Glomerular visceral epithelial cell (primary cell): ENCODE results near the gene FADS2.
A peak's percentile ranks its signal among the peaks of the same experiment; 100 is the strongest.

Source experiments
- DNase-seq: peaks from one replicate; pipeline ENCODE4 v3.0.0-alpha.2; 2016; ENCODE audit errors: extremely low spot score

The FADS2 gene

DNA sequence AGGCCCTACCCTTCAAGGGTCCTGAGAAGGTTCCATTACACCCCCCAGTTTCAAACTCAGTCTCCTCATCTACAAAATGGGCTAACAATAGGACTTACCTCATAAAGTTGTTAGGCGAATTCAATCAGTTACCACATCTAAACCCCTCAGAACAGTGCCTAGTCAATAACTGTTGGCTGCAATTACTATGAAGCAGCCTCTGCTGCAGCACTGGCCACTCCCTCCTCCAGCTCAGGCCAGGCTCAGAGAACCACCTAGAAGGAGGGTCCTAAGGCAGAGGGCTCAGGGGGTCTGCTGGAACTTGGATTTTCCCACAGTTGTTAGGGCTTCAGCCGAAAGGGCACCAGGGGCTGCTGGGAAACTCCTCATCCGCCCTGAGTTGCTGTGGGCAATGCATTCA, 58.5 kb downstream of the FADS2 start:
- DNase-seq = no peak

DNA sequence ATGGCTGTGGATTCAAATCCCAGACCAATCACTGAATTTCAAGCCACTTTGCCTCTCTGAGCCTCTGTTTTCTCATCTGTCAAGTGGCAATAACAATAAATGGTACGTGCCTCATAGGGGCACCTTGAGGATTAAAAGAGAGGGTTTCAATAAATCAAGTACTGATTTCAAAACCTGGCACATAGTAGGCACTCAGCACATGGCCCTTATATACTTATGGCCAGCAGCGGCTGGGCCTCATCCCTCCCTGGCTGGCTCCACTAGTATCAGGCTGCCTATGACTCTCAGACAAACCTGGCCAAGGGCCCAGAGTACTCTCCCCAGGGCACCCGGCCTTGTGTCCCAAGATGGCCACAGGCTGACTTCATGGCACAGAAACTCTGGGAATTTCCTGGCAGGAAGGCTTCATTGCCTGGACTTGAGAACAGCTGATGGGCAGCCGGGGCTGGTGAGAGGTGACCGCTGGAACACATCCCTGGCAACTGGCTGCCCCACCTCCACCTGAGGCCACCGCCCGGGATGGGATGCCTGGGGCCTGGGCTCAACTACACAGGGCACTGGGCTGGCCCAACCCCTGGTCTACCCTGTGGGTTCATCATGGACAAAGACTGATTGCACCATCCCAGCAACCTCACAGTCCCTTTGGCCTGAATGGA, 59.9 kb downstream of the FADS2 start:
- DNase-seq = peak; percentile 93

DNA sequence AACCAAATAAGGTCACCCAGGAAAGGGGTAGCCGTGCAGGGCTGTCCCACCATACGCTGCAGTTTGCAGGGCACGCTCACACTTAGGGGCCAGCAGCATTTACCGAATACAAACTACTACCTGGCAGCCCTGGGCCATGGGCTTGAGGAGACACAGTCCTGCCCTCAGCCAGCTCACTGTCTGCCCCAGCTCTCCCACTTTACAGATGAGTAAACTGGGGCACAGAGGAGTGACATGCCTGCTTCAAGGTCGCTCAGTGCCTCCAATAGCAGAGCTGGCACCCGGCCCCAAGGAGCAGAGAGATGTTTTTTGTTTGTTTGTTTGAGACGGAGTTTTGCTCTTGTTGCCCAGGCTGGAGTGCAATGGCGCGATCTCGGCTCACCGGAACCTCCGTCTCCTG, 60.5 kb downstream of the FADS2 start:
- no peak for DNase-seq

DNA sequence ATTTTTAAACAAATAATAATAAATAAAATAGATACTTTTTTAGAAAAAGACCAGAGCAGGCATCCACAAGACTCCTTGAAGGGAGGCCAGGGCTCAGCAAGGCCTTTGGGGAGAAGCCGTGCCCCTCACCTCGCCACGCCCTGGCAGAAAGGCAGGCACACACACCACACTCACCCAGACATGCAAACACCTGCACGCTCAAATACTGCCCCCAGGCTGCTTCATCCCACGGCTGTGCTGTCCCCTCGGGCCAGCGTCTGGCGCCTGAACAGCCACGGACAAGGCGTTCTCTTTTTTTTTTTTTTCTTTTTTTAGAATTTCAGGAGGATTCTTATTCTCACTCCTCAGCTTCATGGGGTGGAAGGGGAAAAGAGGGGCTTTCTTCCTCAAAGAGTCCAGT, 61.7 kb downstream of the FADS2 start:
- no peak for DNase-seq

DNA sequence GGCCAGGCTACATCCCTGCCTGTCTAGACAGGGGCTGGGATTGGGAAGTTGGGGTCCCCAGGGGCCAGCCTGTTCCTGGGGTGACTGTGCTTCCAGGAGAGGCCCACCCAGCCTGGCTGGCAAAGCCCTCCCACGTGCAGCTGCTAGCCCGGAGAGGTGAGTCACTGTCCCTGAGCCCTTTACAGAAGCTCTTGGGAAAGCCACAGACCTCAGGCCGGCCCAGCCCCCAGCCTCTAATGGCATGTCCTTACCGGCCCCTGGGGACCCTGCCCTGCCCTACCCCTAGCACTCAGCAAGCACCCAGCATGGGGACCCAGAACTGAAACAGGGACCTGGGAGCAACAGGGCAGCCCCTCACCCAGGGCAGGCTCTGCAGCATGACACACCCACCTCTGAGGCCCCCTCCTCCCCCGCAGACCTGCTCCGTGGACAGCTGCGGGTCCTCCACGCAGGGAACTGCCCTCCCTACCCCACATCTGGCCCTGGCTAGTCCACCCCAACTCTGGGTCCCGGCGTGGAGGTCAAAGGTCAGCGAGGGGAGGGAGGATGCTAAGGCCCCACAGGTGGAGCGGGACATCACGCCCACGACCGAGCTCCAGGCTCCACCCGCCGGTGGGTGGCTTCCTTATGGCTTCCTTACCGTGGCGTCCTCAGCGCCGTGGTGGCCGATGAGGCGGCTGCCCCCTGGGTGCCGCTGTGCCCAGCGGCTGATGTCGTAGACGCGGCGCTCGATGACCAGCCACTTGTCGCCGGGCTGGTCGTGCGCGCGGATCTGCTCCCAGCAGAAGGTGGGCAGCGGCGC, 62.6 kb downstream of the FADS2 start:
- DNase-seq = peak; percentile 75

DNA sequence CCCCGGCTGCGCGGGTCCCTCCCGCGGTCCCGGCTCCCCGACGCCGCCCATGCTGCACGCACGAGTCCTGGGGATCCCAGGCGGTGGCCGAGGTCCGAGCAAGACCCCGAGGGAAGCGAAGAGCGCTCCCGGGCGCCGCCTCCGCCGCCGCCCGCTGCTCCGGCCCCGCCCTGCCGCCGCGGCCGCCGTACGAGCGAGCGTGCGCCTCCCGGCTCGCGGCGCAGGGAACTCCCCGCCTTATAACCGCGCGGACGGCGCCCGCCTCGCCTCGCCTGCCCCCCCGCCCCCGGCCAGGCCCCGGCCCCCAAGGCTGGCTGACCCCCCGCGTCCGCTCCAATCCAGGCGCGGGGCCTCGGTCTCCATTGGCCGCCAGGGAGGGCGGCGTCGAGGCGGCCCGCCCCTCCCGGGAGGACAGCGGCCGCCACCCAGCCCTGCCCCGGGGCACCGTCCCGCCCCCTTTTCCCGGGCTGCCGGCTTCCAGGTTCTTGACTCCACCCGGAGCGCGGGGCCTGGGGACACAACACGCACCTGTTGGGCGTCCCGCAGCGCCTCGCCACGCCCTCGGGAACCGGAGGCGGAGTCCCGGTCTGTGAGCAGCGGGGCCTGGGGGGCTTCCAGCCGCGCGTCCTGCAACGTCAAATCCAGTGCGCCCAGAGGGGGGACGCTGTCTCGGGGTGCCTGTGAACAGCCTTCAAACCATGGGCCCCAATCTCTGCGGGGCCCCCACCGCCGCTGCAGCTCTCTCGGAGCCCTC, 63.4 kb downstream of the FADS2 start, which contains the start of gene FADS3:
Gene FADS3, minus strand, starts transcription at position 215 of the 754 bp plus-strand sequence. Its CDS starts 164 bp downstream, at position 51.
- peak; percentile 87 for DNase-seq

DNA sequence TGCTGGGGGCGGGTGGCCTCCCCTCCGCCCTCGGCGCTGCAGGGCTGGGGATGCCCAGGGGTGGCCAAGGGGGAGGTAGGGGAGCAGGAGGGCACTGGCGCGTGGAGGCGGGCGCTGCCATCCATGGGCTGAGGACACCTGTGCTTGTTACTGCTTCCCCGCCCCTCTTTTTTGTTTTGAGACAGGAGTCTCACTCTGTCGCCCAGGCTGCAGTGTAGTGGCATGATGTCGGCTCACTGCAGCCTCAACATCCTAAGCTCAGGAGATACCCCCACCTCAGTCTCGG, 63.9 kb downstream of the FADS2 start:
- DNase-seq = no peak

DNA sequence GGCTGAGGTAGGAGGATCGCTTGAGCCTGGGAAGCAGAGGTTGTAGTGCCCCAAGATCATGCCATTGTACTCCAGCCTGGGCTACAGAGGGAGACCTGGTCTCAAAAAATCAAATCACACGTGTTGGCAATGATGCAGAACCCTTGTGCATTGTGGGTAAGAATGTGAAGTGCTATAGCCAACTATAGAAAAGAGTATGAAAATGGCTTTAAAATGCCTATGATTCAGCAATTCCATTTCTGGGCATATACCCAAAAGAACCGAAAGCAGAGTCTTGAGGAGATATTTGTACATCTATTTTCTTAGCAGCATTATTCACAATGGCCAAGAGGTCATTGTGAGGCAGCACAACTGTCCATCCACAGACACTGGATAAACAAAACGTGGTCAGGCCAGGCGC, 65.9 kb downstream of the FADS2 start:
- peak; percentile 45 for DNase-seq

DNA sequence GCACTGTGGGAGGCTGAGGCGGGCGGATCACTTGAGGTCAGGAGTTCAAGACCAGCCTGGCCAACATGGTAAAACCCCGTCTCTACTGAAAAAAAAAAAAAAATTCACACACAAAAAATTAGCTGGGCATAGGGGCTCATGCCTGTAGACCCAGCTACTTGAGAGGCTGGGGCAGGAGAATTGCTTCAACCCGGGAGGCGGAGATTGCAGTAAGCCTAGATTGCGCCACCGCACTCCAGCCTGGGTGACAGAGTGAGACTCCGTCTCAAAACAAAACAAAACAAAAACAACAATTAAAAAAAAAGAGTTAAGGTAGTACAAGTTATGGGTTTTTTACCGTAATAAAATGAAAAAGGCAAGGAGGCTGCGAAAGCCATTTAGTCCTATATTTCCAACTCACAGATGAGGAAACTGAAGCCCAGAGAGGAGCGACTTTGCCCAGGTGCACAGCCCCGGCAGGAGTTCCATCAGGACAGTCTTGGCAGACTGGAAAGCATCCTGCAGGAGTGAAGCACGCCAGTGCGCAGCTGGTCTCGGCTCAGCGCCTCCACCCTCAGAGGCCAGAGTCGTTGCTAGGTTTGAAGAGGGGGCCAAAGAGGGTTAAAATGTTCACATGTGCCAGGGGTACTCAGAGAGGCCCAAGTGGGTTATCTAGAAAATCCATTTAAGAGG, 67.1 kb downstream of the FADS2 start:
- no peak for DNase-seq

DNA sequence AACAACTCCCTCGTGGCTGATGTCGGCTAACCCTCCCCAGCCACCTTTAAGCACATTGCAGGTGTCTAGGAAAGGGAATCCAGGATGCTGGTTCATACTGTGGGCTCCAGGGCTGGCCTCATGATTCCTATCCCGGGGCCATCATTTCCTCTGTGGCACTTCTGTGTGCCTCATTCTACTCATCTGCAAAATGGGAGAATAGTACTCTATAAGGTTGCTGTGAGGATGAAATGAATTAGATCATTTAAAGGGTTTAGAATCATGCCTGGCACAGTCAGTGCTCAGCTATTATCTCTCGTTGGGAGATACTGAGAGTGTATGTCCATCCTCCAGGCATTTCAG, 67.6 kb downstream of the FADS2 start:
- DNase-seq = no peak

DNA sequence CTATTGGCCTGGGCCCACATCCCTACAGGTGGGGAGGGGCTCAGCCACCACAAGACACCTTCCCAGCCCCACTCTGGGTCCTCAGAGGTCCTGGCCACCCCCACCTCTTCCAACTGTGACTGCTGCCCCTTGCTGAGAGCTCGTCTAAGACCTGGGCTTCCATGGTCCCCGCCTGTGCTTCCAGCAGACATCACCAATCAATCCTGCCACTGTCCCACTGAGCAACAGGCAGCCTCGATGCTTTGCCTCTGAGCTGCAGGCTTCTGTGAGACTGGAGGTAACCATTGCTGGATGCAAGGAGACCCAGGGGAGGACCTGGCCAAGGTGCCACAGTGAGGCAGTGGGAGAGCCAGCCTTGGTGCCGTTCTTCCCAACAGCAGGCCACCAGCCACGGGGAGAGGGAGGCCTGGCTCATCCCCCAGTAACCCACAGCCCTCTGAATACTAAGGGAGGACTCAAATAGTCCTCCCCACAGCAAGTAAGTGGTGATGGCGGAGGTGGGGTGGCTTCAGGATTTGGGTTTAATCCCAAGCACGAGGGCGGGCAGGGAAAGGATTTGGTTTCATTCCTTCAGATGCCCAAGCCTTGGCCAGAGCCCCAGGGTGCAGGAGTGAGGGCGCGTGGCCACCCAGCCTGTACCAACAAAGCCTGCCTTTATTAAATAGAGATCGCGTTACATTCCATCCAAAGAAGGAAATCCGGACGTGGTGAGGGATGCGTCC, 68.7 kb downstream of the FADS2 start:
- no peak for DNase-seq

DNA sequence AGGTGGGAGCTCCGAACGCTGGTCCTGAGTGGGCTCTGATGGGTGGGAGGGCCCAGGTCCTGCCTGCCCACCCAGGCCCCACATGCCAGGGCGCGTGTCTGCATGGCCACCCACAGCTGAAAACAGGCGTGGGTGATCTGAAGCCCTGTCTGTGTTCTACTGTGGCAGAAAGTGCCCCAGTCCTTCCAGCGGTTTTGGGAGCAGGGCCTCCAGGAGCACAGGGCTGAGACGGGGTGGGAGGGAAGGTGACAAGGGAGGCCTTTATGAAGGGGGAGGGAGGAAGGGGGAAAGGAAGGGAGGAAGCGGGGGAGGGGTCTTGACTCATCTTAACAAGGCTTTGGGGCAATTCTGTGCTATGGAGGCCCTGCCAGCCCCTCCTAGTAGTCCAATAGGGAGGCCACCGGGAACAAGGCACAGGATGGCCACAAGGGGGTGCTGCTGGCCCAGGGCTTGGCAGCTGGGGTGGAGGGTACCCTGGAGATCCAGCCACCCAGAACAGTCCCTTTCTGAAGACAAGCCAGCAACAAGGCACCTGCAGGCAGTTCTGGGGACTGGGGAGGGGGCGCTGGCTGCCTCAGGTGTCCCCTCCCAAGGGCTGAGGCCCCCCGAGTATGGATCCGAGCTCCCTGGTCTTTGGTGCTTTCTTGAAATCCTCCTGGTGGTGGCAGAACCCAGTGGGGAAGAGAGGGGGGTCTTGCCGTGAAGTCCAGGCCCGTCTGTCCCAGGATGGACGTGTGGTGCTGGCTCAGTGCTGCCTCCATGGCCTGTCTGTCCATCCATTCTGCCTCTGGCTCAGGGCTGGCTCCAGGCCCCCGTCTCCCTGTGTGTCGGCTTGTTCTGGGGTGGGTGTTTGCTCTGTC, 69.5 kb downstream of the FADS2 start:
- DNase-seq = peak; percentile 62

DNA sequence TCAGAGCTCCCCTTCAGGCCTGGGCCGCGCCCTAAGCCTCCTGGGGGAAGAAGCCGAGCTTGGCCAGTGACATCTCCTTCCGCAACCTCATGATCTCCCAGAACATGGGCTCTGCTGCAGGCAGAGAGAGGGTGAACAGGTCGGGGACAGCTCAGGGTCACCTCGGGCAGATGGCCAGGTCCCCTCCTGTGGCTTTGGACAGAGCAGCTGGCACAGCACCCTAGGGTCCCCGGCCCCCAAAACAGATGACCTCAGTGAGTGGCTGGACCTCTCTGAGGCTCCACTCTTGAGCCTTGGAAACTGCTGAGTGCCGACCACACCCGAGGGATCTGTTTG, 70.1 kb downstream of the FADS2 start:
- no peak for DNase-seq

DNA sequence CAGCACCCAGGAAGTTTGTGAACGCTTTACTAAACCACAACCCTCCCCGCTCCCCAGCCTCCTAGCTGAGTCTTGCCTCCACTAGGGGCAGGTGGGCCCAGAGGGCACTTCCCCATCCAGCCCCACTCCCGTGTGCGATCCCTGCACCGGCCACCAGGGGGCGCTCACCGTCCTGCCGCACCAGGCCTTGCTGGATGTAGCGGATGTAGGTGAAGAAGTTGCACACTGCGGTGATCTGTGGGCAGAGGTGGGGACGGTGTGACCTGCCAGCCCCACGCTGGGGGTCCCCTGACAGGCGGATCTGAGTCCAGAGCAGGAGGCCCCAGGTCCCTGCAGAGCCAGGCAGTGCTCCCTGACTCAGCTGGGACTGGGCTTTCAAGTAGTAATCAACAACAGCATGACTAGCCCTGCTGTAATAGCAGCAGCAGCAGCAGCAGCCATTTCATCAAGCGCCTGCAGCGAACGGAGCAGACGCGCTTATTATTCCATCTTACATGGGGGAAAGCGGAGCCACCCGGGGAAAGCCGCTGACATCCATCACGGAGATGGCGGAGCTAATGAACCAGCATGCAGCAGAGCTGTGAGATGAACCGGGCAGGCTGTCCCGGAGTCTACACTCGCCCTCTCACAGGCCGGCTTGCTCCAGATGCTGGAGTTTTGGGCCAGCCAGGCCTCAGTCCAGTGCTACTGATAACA, 71.2 kb downstream of the FADS2 start:
- peak; percentile 80 for DNase-seq

DNA sequence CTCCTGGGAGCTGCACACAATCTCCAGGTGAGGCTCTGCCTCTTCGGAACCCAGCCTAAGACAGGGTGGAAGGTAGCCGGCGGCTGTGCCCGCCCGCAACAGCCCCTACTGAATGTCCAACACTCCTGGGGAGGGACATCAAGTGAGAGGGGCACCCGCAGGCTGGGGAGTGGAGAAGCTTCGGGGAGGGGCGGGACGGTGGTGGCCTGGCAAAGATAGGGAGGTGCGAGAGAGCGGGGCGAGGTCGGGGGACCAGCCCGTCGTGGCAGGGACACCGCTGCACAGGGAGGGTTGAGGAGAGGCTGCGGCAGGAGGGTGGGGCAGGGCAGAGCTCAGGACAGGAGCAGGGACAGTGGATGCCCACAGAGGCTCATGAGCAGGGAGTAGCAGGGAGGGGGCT, 72.2 kb downstream of the FADS2 start:
- no peak for DNase-seq

DNA sequence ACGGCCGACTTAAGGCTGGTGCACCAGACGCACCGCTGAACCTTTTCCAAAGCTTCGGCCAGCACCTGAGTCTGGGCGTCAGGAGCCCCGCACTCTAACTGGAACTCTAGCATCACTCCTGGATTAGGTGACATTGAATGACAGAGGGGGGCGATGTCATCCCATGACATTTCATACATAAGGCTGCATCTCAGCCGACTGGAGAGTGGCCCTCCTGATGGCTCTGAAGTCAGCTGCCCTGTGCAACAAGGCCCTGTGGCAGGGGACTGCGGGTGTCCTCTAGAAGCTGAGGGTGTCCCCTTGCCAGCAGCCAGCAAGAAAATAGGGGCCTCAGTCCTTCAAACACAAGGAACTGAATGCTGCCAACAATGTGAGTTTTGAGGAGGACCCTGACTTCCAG, 73.3 kb downstream of the FADS2 start:
- DNase-seq = no peak

DNA sequence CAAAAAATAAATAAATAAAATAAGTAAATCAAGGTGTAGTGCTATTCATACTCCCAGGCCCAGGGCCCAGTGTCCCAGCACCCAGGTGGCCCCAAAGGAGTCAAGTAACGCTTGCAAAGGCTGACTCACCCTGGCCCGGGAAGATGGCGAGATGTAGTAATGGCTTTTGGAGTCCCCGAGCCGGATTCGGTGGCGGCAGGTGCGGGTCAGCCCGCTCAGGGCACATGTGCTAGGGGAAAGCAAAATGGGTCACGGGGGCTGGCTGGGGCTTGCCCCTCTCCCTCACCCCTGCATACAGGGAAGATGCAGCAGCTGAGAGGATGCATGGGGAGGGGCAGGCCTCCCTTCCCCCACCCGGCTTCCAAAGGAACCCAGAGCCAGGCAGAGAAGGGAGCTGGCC, 74.2 kb downstream of the FADS2 start:
- DNase-seq = no peak

DNA sequence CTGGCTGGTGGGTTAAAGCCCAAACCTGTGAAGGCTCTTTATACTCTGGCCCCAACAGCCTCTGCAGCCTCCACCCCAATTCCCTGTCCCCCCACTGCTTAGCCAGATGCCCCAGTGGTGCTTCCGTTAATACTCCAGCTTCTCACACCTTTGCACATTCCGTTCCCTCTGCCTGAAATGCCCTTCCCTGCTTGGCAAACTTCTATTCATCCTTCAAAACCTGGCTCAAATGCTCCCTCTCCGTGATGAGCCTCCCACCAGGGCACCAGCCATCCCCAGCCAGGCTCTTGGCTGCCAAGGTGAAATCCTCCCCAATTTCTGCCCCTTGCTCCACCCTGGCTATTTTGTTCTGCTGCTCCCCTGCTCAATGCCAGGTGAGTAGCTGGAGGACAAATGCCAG, 75.7 kb downstream of the FADS2 start:
- no peak for DNase-seq

DNA sequence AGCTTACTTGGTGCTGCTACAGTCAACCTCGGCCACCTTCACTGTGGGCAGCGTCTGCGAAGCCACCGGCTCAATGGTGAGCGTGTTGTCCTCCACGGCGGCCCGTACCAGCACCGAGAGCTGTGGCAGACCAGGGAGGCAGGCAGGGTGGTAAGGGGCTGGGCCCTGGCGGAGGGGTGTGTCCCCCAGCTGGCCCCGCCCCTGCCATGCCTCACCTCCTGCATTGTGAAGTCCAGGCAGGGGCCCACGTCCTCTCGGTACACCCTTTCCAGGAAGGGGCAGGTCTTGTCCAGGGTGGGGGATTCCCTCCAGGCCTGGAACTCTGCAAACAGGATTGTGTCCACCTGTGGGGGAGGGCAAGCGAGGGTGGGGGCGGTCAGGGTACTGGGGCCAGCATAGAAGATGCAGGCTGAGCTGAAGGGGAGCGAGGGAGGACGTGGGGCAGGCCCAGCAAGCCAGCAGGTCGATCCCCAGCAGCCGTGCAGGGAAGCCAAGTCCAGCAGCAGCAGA, 76.5 kb downstream of the FADS2 start:
- DNase-seq = no peak

DNA sequence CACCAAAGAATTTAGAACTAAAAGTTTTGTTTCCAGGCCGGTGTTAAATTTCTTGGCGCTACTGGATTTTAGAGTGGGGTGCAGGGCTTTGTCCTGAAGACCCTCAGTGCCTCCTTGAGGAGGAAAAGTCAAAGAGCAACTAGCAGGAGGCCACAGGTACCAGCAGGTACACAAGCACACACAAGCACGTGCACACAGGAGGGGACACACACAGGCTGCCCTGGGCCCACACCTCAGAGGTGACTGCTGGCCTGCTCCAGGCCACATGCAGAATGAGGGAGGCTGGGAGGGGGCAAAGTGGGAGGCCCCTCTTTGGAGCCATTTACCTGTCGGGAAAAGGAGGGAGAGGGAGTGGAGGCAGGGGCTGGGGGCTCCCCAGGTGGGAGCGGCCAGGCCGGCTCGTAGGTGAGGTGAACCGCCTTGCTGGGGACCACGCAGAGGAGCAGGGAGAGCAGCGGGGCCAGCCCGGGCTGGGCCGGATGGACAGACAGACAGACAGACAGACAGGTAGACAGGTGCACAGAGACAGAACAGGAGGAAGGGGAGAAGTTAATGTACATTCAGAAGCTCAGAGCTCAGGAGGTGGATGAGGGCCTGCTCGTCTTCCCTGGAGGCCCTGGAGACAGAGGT, 77.1 kb downstream of the FADS2 start:
- DNase-seq = no peak
